GM18519 (cell line): ENCODE results near the gene NRIP3.
"Not testable (repeated sequence)": the region's sequence is repeated elsewhere in the genome, so short reads cannot be mapped to it uniquely, and the experiment has no call there.

Experiments
- ATAC-seq: cut with Tn5 transposase; IDR thresholded peaks from one replicate; pipeline ENCODE4 v1.9.1; 2021; ENCODE audit warnings: mild to moderate bottlenecking, moderate library complexity; ENCODE audit not compliant: unreplicated experiment, low FRiP score

The NRIP3 gene

DNA sequence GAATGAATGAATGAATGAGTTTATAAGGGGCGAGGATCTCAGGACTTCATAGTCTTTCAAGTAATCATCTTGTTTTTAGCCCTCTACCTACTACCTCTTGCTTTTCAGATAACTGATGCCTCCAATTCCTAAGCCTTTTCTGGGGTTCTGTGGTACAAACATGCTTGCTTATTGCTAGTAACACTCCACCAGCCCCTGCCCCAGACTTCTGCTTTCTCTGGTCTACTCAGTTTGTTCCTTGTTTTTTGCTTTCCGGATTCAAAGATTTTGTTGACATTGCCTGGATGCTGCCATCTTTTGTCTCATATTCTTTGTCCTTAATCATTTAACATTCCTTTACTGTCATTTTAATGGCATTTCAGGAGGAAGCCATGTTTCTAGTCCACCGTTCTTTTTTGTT is 30.7 kb downstream of the NRIP3 start:
- no peak for ATAC-seq

DNA sequence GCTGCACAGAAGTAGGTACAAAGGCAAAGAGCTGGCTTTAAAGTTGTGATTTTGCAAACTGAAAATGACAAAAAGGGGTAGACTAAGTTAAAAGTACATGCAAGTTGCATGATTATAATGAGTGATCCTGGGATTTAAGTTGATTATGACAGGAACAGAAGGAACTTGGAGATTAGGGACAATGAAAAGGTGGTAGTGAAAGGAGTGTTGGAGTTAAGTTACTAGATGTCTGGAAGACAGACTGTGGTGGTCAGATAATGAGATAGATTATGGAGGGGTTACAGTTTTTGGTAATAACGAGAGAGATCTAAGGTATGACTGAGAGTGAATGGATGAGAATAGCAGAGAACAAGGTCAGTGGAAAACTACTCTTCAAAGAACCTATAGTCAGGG is 31.9 kb downstream of the NRIP3 start:
- no peak for ATAC-seq

- ATAC-seq: no peak
Observed at GRCh38 chr11:8971196-8971923, 32.4 kb downstream of the NRIP3 start.

- ATAC-seq: no peak
Observed at GRCh38 chr11:8967184-8967583, 36.6 kb downstream of the NRIP3 start.

GRCh38 chr11:8964324-8965320 is 39.2 kb downstream of the NRIP3 start, which contains the start of gene TMEM9B:
Gene TMEM9B (minus strand): TSS chr11:8964442. CDS start chr11:8964313, 129 bp downstream.
- ATAC-seq: peak; percentile 42

GRCh38 chr11:8963569-8964323 is 40.1 kb downstream of the NRIP3 start:
- ATAC-seq: peak; percentile 35

GRCh38 chr11:8962841-8963240 is 41.0 kb downstream of the NRIP3 start:
- no peak for ATAC-seq

- ATAC-seq: no peak
Observed at GRCh38 chr11:8961401-8961800, 42.4 kb downstream of the NRIP3 start.

- peak; percentile 39 for ATAC-seq
Observed at GRCh38 chr11:8959546-8960166, 44.1 kb downstream of the NRIP3 start.

GRCh38 chr11:8956860-8957259 is 46.9 kb downstream of the NRIP3 start:
- ATAC-seq: no peak

GRCh38 chr11:8948886-8949285 is 54.9 kb downstream of the NRIP3 start:
- ATAC-seq: no peak

DNA sequence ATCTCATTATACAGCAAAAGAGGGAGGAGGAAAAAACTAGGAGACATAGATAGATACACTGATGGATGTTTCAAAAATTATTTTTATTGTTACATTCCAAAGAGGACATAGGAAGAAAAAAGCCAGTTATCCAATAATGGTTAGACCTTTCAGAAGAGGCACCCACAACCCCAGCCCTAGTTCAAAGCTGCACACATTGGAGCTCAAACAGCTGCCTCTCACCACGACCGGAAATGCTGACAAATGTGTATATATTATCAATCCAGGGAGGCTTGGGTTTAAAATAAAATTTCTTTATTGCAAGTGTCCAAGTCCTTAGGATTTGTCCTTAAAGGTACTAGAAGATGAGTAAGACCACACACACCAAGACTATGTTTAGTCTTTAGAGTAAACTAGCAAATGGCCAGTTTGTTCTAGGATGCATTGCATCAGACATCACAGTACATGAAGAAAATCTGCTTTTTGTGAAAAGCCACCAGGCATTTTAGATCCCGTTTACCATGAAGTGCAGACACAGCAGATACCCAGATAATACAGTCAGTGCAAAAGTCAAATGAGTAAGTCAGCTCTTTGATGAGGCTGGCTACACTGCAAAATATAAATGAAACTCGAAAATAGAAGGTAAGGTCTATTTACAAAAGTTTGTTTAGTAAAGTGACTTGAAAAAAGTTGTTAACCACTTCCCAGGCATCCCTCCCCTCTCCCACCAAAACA is 56.4 kb downstream of the NRIP3 start:
- no peak for ATAC-seq

DNA sequence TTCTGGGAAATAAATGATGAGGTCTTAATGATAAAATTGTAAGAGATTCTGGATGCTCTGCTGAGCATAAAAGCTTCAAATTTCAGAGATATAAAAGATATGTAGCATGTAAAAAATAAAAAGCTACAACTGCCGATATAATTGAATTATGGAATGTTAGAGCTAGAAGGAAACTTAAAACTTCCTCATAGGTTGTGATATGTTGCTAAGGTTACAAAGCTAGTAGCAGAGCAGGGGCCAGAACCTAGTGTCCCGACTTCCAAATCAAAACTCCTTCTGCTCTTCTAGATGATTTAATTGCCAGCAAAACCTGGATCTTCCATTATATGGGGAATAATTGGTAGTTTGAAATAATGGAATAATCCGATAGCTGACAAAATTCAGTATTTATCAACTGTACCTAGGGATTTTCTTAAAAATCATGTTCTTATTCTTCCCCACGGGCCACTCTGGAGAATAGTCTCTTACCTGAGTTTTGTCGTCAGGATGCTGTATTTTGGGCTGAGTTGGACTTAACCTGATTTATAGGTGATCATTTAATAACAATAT is 61.2 kb downstream of the NRIP3 start, which contains the start of gene ASCL3:
ASCL3 (minus strand) TSS at position 499 of the 549 bp plus-strand sequence. CDS start 4,855 bp downstream, outside the sequence.
- no peak for ATAC-seq

GRCh38 chr11:8941341-8942103 is 62.3 kb downstream of the NRIP3 start:
- no peak for ATAC-seq

- ATAC-seq: no peak
Observed at GRCh38 chr11:8937659-8938058, 66.1 kb downstream of the NRIP3 start.

GRCh38 chr11:8937159-8937558 is 66.6 kb downstream of the NRIP3 start:
- no peak for ATAC-seq

GRCh38 chr11:8935789-8936188 is 68.0 kb downstream of the NRIP3 start:
- not testable (repeated sequence) for ATAC-seq

GRCh38 chr11:8934742-8935488 is 68.9 kb downstream of the NRIP3 start:
- no peak for ATAC-seq
